Measurements from ENCODE around the gene INTS14. TPM values are rescaled to one million over a fixed set of nuclear protein-coding genes. Genes with fewer than 3 reads are reported as not detected.
"Not testable (repeated sequence)": the region's sequence is repeated elsewhere in the genome, so short reads cannot be mapped to it uniquely, and the experiment has no call there.

The INTS14 gene
- total and polyA plus RNA-seq, 3 experiments from 2014 or later, result 29.9 to 64.7 (median 62.0) TPM

- H3K27me3 ChIP-seq (ENCODE audit: insufficient read depth, low read length, poor library complexity, severe bottlenecking); DNase-seq; H3K4me1 ChIP-seq (ENCODE audit: insufficient read depth, low read length); H3K9me3 ChIP-seq (ENCODE audit: low read length); H3K9me3 Mint-ChIP-seq; H3K4me3 Mint-ChIP-seq; POLR2A ChIA-PET; H3K27ac Mint-ChIP-seq; H3K36me3 ChIP-seq (ENCODE audit: insufficient read depth, low read length); H3K4me3 ChIP-seq (ENCODE audit: low read length); H3K27me3 Mint-ChIP-seq; CTCF ChIA-PET; H3K27ac ChIP-seq (ENCODE audit: low read depth, low read length): not testable (repeated sequence)
- peaks cover 15 to 21% (median 16%) of the 10 kb centered on the region in 3 donors for H3K4me1 Mint-ChIP-seq
- peaks cover 8 to 50% (median 15%) of the 10 kb centered on the region in 3 donors for H3K36me3 Mint-ChIP-seq
Measured at GRCh38 chr15:65552851-65553250, 58.1 kb downstream of the INTS14 start.

GRCh38 chr15:65551183-65551582 is 59.7 kb downstream of the INTS14 start:
- DNase-seq, result no peak
- Mint-ChIP-seq H3K9me3 (no peaks in the 10 kb centered on the region), H3K36me3 (peaks cover 8 to 34% (median 11%) of the 10 kb centered on the region in 3 donors), H3K27ac (peak overlapping the region in 2 of 8 donors; percentile 2 to 3), H3K27me3 (no peaks in the 10 kb centered on the region), H3K4me3 (no peak overlapping the region), H3K4me1 (peaks cover 17 to 30% (median 21%) of the 10 kb centered on the region in 3 donors)
- Histone ChIP-seq H3K4me3 (ENCODE audit: low read length) (no peak overlapping the region), H3K4me1 (ENCODE audit: insufficient read depth, low read length) (no peaks in the 10 kb centered on the region), H3K27me3 (ENCODE audit: insufficient read depth, low read length, poor library complexity, severe bottlenecking) (no peaks in the 10 kb centered on the region), H3K27ac (ENCODE audit: low read depth, low read length) (no peak overlapping the region), H3K9me3 (ENCODE audit: low read length) (no peaks in the 10 kb centered on the region), H3K36me3 (ENCODE audit: insufficient read depth, low read length) (peaks cover 9% of the 10 kb centered on the region)
- POLR2A ChIA-PET, result no interaction called here
- CTCF ChIA-PET, result no interaction called here

GRCh38 chr15:65550681-65551098 is 60.2 kb downstream of the INTS14 start:
- Mint-ChIP-seq H3K27me3 (no peaks in the 10 kb centered on the region), H3K4me1 (peaks cover 19 to 30% (median 24%) of the 10 kb centered on the region in 3 donors), H3K36me3 (peaks cover 8 to 31% (median 9%) of the 10 kb centered on the region in 3 donors), H3K4me3 (no peak overlapping the region), H3K27ac (peak overlapping the region in 4 of 8 donors; percentile 17 to 83 (median 58)), H3K9me3 (no peaks in the 10 kb centered on the region)
- ChIA-PET CTCF (no interaction called here), POLR2A (no interaction called here)
- Histone ChIP-seq H3K4me3 (ENCODE audit: low read length) (no peak overlapping the region), H3K27me3 (ENCODE audit: insufficient read depth, low read length, poor library complexity, severe bottlenecking) (no peaks in the 10 kb centered on the region), H3K27ac (ENCODE audit: low read depth, low read length) (peak overlapping the region; percentile 25), H3K9me3 (ENCODE audit: low read length) (no peaks in the 10 kb centered on the region), H3K4me1 (ENCODE audit: insufficient read depth, low read length) (no peaks in the 10 kb centered on the region), H3K36me3 (ENCODE audit: insufficient read depth, low read length) (peaks cover 9% of the 10 kb centered on the region)
- DNase-seq, result no peak

- H3K27me3 ChIP-seq (ENCODE audit: insufficient read depth, low read length, poor library complexity, severe bottlenecking), result not testable (repeated sequence)
Measured at GRCh38 chr15:65549288-65549687, 61.6 kb downstream of the INTS14 start.

DNA sequence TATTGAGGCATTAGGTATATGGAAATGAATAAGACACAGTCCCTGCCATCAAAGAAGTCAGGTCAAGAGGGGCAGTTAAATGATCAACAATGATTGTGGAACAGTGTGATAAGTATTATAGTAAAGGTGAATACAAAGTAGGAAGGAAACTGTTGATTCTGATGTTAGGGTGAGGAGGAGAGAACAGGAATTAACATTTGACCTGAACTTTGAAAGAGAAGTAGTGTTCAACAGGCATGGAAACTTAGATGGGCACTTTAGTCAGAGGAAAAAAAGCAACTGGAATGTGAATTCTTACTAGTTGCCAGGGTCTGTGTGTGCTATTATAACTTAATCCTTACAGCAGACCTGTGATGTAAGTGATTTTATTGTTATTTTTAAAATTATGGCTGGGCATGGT is 63.1 kb downstream of the INTS14 start:
- H3K4me3 ChIP-seq (ENCODE audit: low read length), result no peak overlapping the region
- Mint-ChIP-seq H3K36me3 (peaks cover 0 to 5% (median 0%) of the 10 kb centered on the region in 3 donors), H3K27me3 (no peaks in the 10 kb centered on the region), H3K4me1 (peaks cover 22 to 39% (median 30%) of the 10 kb centered on the region in 3 donors), H3K4me3 (no peak overlapping the region), H3K27ac (peak overlapping the region in 1 of 8 donors; percentile 2), H3K9me3 (no peaks in the 10 kb centered on the region)
- H3K27ac ChIP-seq (ENCODE audit: low read depth, low read length), result no peak overlapping the region
- DNase-seq, result no peak
- no peaks in the 10 kb centered on the region for H3K36me3 ChIP-seq (ENCODE audit: insufficient read depth, low read length)
- no peaks in the 10 kb centered on the region for H3K9me3 ChIP-seq (ENCODE audit: low read length)
- ChIA-PET CTCF (no interaction called here), POLR2A (no interaction called here)
- H3K27me3 ChIP-seq (ENCODE audit: insufficient read depth, low read length, poor library complexity, severe bottlenecking), result no peaks in the 10 kb centered on the region
- no peaks in the 10 kb centered on the region for H3K4me1 ChIP-seq (ENCODE audit: insufficient read depth, low read length)

More at GRCh38 chr15:65549288-65549687, 61.6 kb downstream of the INTS14 start:
- CTCF ChIA-PET, result interaction anchor here (0.7 to 0.9 kb wide), 2 partner anchors 13 to 531 kb away, joined by 3 to 6 read pairs; no protein-coding TSS in a partner anchor
- H3K27ac Mint-ChIP-seq; DNase-seq; POLR2A ChIA-PET; H3K9me3 Mint-ChIP-seq; H3K9me3 ChIP-seq (ENCODE audit: low read length); H3K27me3 Mint-ChIP-seq; H3K27ac ChIP-seq (ENCODE audit: low read depth, low read length); H3K36me3 ChIP-seq (ENCODE audit: insufficient read depth, low read length); H3K4me3 Mint-ChIP-seq; H3K4me3 ChIP-seq (ENCODE audit: low read length); H3K4me1 ChIP-seq (ENCODE audit: insufficient read depth, low read length): not testable (repeated sequence)
- H3K4me1 Mint-ChIP-seq, result peaks cover 19 to 33% (median 25%) of the 10 kb centered on the region in 3 donors
- H3K36me3 Mint-ChIP-seq, result peaks cover 0 to 18% (median 6%) of the 10 kb centered on the region in 3 donors

DNA sequence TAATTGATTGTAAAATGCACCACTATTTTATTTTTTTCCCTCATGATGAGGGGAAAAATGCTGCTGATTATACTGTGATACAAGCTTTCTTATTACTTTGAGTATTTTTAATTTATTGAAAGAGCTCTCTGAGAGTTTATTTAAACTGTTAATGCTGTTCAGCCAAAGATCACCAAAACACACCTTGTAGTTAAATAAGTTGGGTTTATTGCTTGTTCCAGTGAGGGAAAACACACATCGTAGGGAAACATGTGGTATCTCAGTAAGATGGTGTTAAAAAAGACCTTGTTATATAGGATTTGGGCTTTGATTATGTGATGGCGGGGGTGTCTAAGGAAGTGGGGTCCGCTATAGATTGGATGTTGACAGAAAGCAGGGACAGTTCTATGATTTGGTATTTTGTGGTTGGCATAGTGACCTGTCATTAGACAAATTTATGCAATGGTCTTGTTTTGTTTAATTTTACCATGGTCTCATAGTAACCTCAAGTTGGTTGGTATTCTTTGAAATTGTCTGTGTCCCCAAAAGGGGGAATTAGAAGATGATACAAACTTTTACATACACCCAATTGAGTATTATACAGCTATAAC is 69.6 kb downstream of the INTS14 start:
- no peak for DNase-seq
- H3K27ac ChIP-seq (ENCODE audit: low read depth, low read length), result no peak overlapping the region
- no peaks in the 10 kb centered on the region for H3K27me3 ChIP-seq (ENCODE audit: insufficient read depth, low read length, poor library complexity, severe bottlenecking)
- H3K4me1 ChIP-seq (ENCODE audit: insufficient read depth, low read length), result no peaks in the 10 kb centered on the region
- Mint-ChIP-seq H3K27ac (no peak overlapping the region), H3K36me3 (peaks cover 1 to 4% (median 1%) of the 10 kb centered on the region in 3 donors), H3K27me3 (no peaks in the 10 kb centered on the region), H3K4me3 (no peak overlapping the region), H3K9me3 (no peaks in the 10 kb centered on the region), H3K4me1 (peaks cover 25 to 44% (median 32%) of the 10 kb centered on the region in 3 donors)
- CTCF ChIA-PET, result no interaction called here
- POLR2A ChIA-PET, result interaction anchor here (0.5 kb wide), 1 partner anchor 24 kb away, joined by 3 read pairs; no protein-coding TSS in a partner anchor
- no peaks in the 10 kb centered on the region for H3K36me3 ChIP-seq (ENCODE audit: insufficient read depth, low read length)
- H3K4me3 ChIP-seq (ENCODE audit: low read length), result no peak overlapping the region
- no peaks in the 10 kb centered on the region for H3K9me3 ChIP-seq (ENCODE audit: low read length)

DNA sequence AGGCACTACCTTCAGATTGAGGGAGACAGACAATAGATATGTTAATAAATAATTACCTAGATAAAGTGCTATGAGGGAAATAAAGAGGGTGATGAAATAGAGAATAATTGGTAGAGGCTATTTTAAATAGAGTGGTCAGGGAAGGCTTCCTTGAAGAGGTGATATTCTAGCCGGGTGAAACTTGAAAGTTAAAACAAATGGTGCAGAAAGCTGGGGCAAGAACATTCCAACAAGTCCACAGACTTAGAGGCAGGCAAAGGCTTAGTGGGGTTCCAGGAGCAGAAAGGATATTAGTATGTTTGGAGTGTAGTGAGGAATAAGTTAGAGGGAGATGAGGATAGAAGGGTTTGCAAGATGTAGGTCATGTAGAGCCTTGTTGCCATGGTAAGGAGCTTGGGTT is 70.6 kb downstream of the INTS14 start:
- POLR2A ChIA-PET, result no interaction called here
- Mint-ChIP-seq H3K27ac (peak overlapping the region in 2 of 8 donors; percentile 8 to 28), H3K36me3 (peaks cover 1 to 4% (median 2%) of the 10 kb centered on the region in 3 donors), H3K9me3 (no peaks in the 10 kb centered on the region), H3K4me1 (peaks cover 23 to 49% (median 28%) of the 10 kb centered on the region in 3 donors), H3K27me3 (no peaks in the 10 kb centered on the region), H3K4me3 (no peak overlapping the region)
- Histone ChIP-seq H3K36me3 (ENCODE audit: insufficient read depth, low read length) (no peaks in the 10 kb centered on the region), H3K4me3 (ENCODE audit: low read length) (no peak overlapping the region), H3K4me1 (ENCODE audit: insufficient read depth, low read length) (no peaks in the 10 kb centered on the region), H3K27me3 (ENCODE audit: insufficient read depth, low read length, poor library complexity, severe bottlenecking) (no peaks in the 10 kb centered on the region), H3K27ac (ENCODE audit: low read depth, low read length) (no peak overlapping the region), H3K9me3 (ENCODE audit: low read length) (no peaks in the 10 kb centered on the region)
- DNase-seq, result no peak
- CTCF ChIA-PET, result no interaction called here

DNA sequence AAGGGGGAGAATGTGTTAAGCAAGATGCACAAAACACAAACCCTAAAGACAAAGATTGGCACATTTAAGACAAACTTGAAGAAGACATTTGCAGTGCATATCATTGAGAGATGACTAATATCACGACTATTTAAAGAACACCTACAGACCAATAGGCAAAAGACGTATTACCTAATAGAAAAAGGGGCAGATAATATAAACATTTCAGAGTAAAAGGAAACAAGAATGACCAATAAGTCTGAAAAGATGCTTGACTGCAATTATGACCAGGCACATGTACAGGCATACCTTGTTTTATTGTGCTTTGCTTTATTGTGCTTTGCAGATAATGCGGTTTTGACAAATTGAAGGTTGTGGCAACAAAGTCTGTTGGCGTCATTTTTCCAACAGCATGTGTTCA is 75.7 kb downstream of the INTS14 start:
- Mint-ChIP-seq H3K4me3 (no peak overlapping the region), H3K4me1 (peaks cover 34 to 65% (median 42%) of the 10 kb centered on the region in 3 donors), H3K9me3 (no peaks in the 10 kb centered on the region), H3K36me3 (peaks cover 4 to 5% (median 4%) of the 10 kb centered on the region in 3 donors), H3K27ac (no peak overlapping the region), H3K27me3 (no peaks in the 10 kb centered on the region)
- H3K4me3 ChIP-seq (ENCODE audit: low read length), result no peak overlapping the region
- no peaks in the 10 kb centered on the region for H3K36me3 ChIP-seq (ENCODE audit: insufficient read depth, low read length)
- no peaks in the 10 kb centered on the region for H3K27me3 ChIP-seq (ENCODE audit: insufficient read depth, low read length, poor library complexity, severe bottlenecking)
- H3K4me1 ChIP-seq (ENCODE audit: insufficient read depth, low read length), result no peaks in the 10 kb centered on the region
- ChIA-PET CTCF (interaction anchor here (1.4 kb wide), 1 partner anchor 14 kb away, joined by 3 read pairs; no protein-coding TSS in a partner anchor), POLR2A (no interaction called here)
- no peak overlapping the region for H3K27ac ChIP-seq (ENCODE audit: low read depth, low read length)
- H3K9me3 ChIP-seq (ENCODE audit: low read length), result no peaks in the 10 kb centered on the region
- no peak for DNase-seq
